GM19193 (cell line): ENCODE results near the gene RHCG.

ENCODE experiments used
- POLR2A ChIP-seq: IDR thresholded peaks from 4 replicates; pipeline ENCODE4 v1.6.1; 2011; ENCODE audit not compliant: insufficient read depth, insufficient read length; ENCODE audit errors: extremely low read depth

Gene RHCG

DNA sequence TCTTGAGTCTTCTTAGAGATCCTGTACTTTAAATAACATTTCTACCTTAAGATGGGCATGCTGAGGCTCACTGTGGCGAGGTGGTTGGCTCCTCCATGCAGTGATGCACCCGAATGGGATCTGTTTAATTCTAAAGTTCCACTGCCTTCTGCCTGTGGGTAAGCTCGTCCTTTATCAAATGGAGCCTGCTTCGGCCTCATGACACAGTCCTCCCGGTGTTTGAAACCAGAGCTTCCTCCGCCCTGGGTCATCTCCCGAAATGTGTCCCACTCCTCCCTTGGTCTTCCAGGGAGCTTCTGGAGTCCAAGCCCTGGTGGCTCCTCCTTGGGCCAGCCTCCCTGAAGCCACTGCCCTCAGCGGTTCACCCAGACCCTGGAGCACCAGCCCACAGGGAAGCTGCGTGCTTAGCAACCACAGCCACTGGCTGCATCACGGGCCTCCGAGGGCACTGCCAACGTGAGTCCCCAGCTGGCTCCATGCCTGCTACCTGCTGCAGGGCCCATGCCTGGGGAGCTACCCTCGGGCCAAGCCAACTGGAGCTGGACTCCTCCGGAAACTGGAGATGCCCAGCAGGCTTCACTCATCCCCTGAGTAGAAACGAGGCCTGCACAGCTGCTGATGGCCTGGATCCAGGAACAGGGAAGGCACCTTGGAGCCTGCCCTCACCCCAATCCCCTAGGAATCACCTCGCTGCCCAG, 3.3 kb downstream of the RHCG start:
- TF ChIP-seq POLR2A: no peak

DNA sequence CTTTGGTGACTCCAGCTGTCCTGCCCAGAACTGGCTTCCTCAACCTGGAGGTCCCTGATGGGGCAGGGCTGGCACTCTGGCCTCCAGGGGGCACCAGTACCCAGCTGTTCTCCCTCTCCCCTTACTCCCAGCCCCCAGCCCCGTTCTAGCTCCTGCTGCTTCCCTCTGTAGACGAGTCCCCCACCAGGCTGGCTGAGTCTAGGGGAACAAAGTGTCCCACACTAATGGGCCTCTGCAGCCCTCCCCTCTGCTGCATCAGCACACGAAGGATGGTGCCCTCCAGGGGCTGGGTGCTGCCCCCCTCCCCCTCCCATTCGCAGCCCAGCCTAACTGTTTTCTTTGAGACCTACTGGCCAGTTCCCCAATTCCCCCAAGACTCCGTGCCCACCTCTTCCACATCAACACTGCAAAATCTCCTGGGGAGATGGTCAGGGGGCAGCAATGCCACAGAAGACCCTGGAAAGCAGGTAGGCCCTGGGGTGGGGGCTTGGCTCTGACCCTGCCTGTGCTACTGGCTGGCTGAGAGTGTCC, 4.2 kb downstream of the RHCG start:
- no peak for TF ChIP-seq POLR2A

DNA sequence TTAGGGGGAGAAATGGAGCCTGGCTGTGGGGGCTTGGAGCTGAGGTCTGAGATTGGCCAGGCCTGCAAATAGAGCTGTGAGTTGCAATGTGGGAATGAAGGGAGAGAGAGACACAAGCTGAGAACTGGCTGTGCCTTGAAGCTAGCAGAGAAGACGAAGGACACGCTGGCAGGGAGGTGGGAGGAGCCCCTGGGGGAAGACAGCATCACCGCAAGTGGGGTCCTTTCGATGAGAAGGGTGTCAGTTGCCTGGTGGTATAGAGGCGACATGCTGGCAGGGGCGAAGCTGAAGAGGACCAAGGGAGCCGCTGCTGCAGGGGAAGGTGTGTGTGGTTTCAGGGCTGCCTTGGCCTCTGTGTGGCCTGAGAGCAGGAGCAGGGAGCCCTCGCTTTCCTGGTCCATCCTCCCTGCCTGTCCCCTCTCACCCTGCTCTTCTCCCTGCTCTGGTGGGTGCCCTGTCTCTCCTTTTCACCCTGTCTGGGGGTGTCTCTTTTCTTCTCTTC, 5.5 kb downstream of the RHCG start:
- TF ChIP-seq POLR2A: no peak

DNA sequence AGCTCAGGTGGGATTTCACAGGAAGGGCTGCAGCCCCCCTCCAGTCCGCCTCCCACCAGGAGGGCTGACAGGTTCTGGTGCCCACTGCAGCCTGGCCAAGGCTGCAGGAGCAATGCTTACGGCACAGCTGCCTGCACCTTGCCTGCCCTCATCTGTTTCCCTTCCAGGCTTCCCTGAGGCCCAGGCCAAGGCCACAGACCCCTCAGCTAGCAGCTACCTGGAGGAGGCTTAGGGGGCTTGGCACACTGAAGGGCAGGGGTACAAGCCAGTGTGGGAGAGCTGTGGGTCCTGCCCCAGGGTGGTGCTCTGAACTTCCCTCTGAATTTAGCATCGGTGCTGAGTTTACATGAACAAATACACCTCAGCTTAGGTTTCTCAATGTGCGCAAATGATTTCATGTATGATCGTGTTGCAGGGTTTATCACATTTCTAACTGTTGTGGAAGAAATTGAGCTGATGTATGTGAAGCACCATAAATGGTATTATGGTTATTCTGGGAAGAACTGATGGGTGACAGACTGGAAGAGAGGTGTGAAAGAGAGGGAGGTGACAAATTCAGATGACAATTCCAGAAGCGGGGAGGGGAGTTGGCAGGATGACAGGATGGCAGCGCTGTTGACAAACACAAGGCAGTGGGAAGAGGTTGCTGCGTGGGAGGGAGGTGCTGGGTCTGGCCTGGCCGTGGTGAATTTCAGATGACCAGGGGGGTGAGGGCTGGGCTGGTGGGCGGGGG, 6.1 kb downstream of the RHCG start:
- no peak for TF ChIP-seq POLR2A

DNA sequence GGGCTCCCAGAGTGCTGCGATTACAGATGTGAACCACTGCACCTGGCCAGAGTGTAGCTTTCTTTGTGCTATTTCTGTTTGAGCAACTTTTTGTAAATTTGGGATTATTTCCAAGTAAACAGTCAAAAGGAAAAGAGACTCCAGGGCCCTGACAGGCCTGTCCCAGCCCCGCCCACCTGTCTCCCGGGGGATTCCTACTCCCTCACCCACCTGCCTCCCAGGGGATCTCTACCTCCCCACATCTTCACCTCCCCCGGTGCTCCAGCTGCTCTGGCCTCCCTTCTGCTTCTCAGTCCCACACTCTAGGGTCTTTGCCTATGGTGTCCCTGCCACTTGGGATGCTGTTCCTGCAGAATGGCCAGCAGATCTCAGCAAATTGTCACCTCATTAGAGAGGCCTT, 7.0 kb downstream of the RHCG start:
- TF ChIP-seq POLR2A: no peak

DNA sequence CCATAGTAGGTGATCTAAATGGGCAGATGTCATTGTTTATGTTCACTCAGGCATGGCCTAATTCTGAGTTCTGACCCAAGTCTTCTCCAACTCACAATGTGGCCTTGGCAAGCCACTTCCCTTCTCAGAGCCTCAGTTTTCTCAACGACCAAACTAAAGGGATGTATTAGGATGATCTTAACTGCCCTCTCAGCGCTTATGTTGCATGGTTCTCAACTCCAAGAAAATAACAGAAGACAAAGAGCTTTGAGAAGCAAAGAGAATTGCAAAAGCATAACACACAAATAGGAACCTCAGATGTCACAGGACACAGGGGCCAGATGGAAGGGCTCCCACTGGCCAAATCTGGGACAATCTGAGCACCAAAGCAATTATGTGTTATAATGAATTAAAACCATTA, 8.6 kb downstream of the RHCG start:
- no peak for TF ChIP-seq POLR2A

DNA sequence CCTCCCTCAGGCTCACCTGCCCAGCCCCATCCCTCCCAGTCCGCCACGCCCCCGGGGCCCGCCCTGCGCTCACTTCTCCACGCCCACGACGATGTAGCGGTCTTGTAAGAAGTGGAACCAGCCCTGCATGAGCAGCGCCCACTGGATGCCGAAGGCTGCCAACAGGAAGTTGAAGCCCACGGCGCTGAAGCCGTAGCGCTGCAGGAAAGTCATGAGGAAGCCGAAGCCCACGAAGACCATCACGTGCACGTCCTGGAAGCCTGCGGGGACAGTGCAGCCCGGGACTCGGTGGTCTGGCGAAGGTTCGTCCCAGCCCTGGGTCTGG, 9.7 kb downstream of the RHCG start:
- TF ChIP-seq POLR2A: no peak

DNA sequence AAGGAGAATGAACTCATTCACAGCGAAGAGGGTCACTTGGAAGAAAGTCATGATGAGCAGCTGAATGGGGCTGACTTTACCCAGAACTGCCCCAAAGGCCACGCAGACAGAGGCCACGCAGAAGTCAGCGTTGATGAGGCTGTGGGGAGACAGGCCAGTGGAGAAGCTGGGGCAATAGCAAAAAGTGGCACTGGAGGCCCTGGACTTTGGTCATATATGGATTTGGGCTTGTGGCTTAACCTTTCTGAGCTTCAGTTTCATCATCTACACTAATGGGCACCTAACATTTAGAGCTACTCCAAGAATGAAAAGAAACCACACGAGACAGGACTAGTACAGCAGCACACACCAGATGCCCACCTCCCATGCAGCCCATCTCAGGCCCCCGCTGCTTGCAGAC, 13.3 kb downstream of the RHCG start:
- no peak for TF ChIP-seq POLR2A

DNA sequence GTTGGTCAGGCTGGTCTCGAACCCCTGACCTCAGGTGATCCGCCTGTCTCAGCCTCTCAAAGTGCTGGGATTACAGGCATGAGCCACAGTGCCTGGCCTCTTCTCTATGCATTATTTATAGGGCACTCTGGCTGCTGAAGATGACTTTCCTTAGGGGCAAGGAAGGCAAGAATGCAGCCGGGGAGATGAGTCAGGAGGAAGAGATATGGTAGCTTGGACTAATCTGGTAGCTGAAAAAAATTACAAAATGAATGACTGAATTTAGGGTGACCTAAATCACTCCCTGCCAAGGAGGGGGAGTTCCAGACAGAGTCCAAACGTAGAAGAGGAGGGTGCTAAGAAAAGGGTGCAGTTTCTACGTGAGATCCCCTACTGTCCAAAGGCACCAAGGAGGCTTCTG, 14.2 kb downstream of the RHCG start:
- no peak for TF ChIP-seq POLR2A

DNA sequence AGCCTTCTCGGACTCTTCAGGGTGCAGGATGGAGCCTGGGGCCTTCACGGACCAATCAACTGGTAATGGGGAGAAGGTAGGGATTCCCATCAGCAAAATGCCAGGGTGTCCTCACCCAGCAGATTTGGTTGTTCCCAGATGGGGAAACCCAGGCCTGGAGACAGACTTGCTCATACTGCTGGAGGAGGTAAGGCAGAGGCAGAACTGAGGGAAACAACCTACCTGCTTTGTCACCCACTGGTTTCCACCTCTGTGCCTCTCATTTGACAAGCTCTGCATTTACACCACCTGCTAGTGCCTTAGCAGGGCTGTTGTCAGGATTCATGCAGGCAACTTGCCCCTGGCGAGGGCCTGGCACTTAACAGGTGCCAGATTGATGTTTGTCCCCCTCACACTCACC, 15.9 kb downstream of the RHCG start:
- no peak for TF ChIP-seq POLR2A

DNA sequence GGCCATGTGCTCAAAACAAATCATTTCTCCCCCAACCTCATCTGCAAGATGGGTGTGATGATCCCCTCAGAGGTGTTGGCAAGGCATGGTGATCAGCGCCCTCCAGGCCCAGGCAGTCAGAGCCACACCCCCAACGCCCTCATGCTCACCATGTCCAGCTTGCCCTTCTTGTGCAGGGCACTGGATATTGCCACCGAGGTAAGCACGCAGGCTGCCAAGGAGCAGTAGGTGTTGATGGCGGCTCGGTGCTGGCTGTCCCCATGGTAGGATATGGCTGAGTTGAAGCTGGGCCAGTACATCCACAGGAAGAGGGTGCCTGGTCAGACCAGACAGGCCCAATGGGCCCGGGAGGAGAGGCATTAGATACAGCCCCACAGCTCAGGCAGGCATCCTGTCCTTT, 17.2 kb downstream of the RHCG start:
- no peak for TF ChIP-seq POLR2A

DNA sequence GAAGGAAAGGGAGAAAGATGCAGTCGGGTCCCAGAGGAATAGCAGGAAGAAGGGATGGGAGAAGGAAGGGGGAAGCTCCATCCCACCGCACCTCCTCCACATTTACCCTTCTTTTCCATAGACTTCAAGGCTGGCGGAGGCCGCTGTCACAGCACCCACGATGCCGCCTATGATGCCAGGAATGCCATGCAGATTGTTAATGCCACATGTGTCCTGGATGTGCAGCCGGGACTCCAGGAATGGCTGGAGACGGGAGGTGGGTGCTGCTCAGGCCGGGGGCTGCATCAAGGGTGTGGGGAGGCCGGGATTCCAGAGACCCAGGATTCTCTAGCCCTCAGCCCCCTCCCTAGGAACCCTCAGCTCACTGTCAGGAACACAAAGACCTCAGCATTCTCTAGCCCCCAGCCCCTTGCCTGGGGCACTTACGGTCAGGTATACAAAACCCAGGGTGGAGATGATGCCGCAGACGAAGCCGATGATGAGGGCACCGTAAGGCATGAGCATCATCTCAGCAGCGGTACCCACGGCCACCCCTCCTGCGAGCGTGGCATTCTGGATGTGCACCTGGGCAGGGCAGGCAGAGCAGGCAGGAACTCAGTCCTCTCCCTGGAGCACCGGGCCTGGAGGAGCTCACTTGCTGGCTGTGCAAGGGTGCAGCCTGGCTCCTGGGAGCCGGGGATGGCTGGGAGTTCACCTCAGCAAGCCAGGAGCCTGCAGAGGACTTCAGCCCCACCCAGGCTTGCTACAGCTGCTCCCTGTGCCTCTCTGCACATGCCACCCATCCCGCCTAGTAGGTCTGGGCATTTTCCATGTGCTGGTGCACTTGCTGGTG, 18.8 kb downstream of the RHCG start:
- no peak for TF ChIP-seq POLR2A

DNA sequence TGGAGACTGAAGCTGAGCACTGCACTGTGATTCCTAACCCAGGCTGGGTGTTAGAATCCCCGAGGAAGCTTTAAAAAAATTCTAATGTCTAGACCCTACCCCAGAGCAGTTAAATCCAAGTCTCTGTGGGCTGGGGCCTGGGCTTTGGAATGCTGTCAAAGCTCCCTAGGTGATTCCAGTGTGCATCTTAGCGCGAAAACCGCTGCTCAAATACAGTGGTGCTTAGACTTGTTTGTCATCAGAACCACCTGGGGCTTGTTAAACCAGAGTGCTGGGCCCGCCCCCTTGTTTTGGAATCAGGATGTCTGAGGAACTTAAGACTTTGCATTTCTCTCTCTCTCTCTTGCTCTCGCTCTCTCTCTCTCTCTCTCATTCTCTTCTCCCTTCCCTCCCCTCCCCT, 20.7 kb downstream of the RHCG start:
- no peak for TF ChIP-seq POLR2A

DNA sequence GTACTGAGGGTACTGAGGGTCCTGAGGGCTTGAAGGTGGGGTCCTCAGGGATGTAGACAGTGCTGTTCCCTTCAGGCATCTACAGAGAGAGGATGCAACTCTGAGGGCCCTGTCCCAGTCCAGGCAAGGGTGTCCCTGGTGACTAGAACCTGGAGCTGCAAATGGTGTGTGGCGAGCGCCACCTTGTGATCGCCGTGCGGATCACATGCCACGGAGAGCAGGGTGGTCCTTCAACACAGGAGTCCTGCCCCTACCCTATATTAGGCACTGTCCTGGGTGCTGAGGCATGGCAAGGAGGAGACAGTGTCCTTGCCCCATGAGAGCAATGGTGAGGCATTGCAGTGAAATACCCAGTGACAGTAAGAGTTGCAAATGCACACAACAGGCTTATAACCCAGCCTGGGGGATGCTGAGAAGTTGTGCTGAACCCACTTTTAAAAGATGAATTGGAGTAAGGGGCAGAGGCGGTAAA, 23.6 kb downstream of the RHCG start:
- no peak for TF ChIP-seq POLR2A

DNA sequence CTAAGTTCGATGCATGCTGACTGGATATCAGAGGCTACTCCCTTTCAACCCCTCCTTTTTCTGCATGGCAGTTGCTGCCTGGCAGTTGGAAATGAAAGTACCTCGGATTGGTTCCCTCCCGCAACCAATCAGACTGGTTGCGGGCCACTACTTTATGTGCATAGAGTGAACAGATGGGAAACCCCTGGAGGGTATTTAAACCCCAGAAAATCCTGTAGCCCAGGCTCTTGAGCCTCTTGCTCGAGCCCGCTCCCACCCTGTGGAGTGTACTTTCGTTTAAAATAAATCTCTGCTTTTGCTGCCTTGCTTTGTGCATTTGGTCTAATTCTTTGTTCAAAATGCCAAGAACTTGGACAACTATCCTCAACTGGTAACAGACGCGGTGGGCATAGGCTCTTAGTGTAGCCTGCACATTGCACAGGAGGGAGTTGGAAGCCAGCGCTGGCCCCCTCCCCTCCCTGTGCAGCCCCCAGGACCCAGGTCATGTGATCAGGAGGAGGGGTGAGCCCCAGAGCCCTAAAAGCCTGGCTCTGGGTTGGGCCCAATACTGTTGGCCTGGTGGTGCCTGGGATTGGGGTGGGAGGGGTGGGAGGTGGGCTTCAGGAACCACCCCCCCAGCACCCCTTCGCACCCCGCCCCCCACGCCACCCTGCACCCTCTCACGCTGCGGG, 26.8 kb downstream of the RHCG start:
- TF ChIP-seq POLR2A: no peak
